Measurements from ENCODE around the gene PUS1.

The PUS1 gene

GRCh38 chr12:131918311-131919050 lies 10.6 kb upstream of the PUS1 start:
- Histone ChIP-seq H2BK120ac (ENCODE audit: low read depth, low read length) (no peak overlapping the region), H2AFZ (ENCODE audit: low read depth, low read length) (no peak overlapping the region), H3K23ac (ENCODE audit: low read length in 2 of 2) (no peak overlapping the region), H3K27ac (ENCODE audit: low read length, poor library complexity, severe bottlenecking) (no peak overlapping the region), H2BK15ac (ENCODE audit: low read depth, poor library complexity, severe bottlenecking) (no peak overlapping the region), H2AK5ac (ENCODE audit: low read length, severe bottlenecking) (no peak overlapping the region), H3K9me3 (ENCODE audit: control insufficient read depth, low read length) (no peaks in the 10 kb centered on the region), H3K79me1 (replicated peaks; ENCODE audit: low read length, poor library complexity, severe bottlenecking) (peaks cover 18% of the 10 kb centered on the region), H3K4me3 (ENCODE audit: insufficient read depth in 1 of 2, low read depth in 1 of 2, low read length in 2 of 2) (no peak overlapping the region), H4K91ac (ENCODE audit: low read length) (no peak overlapping the region), H3K9ac (ENCODE audit: low read length) (no peak overlapping the region), H3K27me3 (ENCODE audit: control insufficient read depth in 1 of 2, insufficient read depth in 1 of 2, low read length in 2 of 2) (no peaks in the 10 kb centered on the region), H3K4me2 (ENCODE audit: low read length, poor library complexity, severe bottlenecking) (no peak overlapping the region), H3K4ac (ENCODE audit: low read depth in 1 of 2, low read length in 2 of 2) (no peak overlapping the region), H3K36me3 (ENCODE audit: control insufficient read depth in 1 of 2, insufficient read depth in 2 of 2, low read depth in 1 of 2, low read length in 2 of 2) (peaks cover 69 to 99% of the 10 kb centered on the region in 2 experiments), H2BK5ac (ENCODE audit: low read depth, low read length, poor library complexity, severe bottlenecking) (no peak overlapping the region), H4K8ac (ENCODE audit: low read length) (no peak overlapping the region), H2BK12ac (ENCODE audit: low read length in 2 of 2) (no peak overlapping the region), H3K14ac (ENCODE audit: low read length in 2 of 2) (no peak overlapping the region), H3K4me1 (ENCODE audit: control insufficient read depth, insufficient read depth, low read depth, low read length) (no peaks in the 10 kb centered on the region), H3K18ac (ENCODE audit: low read depth in 1 of 2, low read length in 2 of 2) (no peak overlapping the region)
- no peak for DNase-seq
- 94% methylated on average over 15 of the region's 20 CpGs for whole genome bisulfite sequencing

GRCh38 chr12:131919051-131919347 lies 10.1 kb upstream of the PUS1 start:
- H2BK12ac ChIP-seq (ENCODE audit: low read length in 2 of 2) = no peak overlapping the region
- H3K4me1 ChIP-seq (ENCODE audit: control insufficient read depth, insufficient read depth, low read depth, low read length) = no peaks in the 10 kb centered on the region
- H2AK5ac ChIP-seq (ENCODE audit: low read length, severe bottlenecking) = no peak overlapping the region
- H3K14ac ChIP-seq (ENCODE audit: low read length in 2 of 2) = no peak overlapping the region
- no peak for DNase-seq
- H3K9me3 ChIP-seq (ENCODE audit: control insufficient read depth, low read length) = no peaks in the 10 kb centered on the region
- no peak overlapping the region for H3K4me2 ChIP-seq (ENCODE audit: low read length, poor library complexity, severe bottlenecking)
- H4K8ac ChIP-seq (ENCODE audit: low read length) = no peak overlapping the region
- no peak overlapping the region for H3K18ac ChIP-seq (ENCODE audit: low read depth in 1 of 2, low read length in 2 of 2)
- peaks cover 13% of the 10 kb centered on the region for H3K79me1 ChIP-seq (replicated peaks; ENCODE audit: low read length, poor library complexity, severe bottlenecking)
- H3K27me3 ChIP-seq (ENCODE audit: control insufficient read depth in 1 of 2, insufficient read depth in 1 of 2, low read length in 2 of 2) = no peaks in the 10 kb centered on the region
- no peak overlapping the region for H3K23ac ChIP-seq (ENCODE audit: low read length in 2 of 2)
- H2BK15ac ChIP-seq (ENCODE audit: low read depth, poor library complexity, severe bottlenecking) = no peak overlapping the region
- H3K4me3 ChIP-seq (ENCODE audit: insufficient read depth in 1 of 2, low read depth in 1 of 2, low read length in 2 of 2) = no peak overlapping the region
- H2AFZ ChIP-seq (ENCODE audit: low read depth, low read length) = no peak overlapping the region
- peaks cover 65 to 94% of the 10 kb centered on the region in 2 experiments for H3K36me3 ChIP-seq (ENCODE audit: control insufficient read depth in 1 of 2, insufficient read depth in 2 of 2, low read depth in 1 of 2, low read length in 2 of 2)
- 97% methylated on average over 19 of the region's 19 CpGs for WGBS
- H3K27ac ChIP-seq (ENCODE audit: low read length, poor library complexity, severe bottlenecking) = no peak overlapping the region
- no peak overlapping the region for H4K91ac ChIP-seq (ENCODE audit: low read length)
- H3K4ac ChIP-seq (ENCODE audit: low read depth in 1 of 2, low read length in 2 of 2) = no peak overlapping the region
- H2BK120ac ChIP-seq (ENCODE audit: low read depth, low read length) = no peak overlapping the region
- H3K9ac ChIP-seq (ENCODE audit: low read length) = no peak overlapping the region
- H2BK5ac ChIP-seq (ENCODE audit: low read depth, low read length, poor library complexity, severe bottlenecking) = no peak overlapping the region

- H3K27ac ChIP-seq (ENCODE audit: low read length, poor library complexity, severe bottlenecking) = no peak overlapping the region
- DNase-seq = no peak
- H2BK5ac ChIP-seq (ENCODE audit: low read depth, low read length, poor library complexity, severe bottlenecking) = no peak overlapping the region
- no peak overlapping the region for H3K4ac ChIP-seq (ENCODE audit: low read depth in 1 of 2, low read length in 2 of 2)
- no peak overlapping the region for H3K9ac ChIP-seq (ENCODE audit: low read length)
- peaks cover 9% of the 10 kb centered on the region for H3K79me1 ChIP-seq (replicated peaks; ENCODE audit: low read length, poor library complexity, severe bottlenecking)
- no peak overlapping the region for H3K23ac ChIP-seq (ENCODE audit: low read length in 2 of 2)
- peaks cover 1% of the 10 kb centered on the region for H3K4me1 ChIP-seq (ENCODE audit: control insufficient read depth, insufficient read depth, low read depth, low read length)
- no peak overlapping the region for H3K18ac ChIP-seq (ENCODE audit: low read depth in 1 of 2, low read length in 2 of 2)
- H3K9me3 ChIP-seq (ENCODE audit: control insufficient read depth, low read length) = no peaks in the 10 kb centered on the region
- H2BK15ac ChIP-seq (ENCODE audit: low read depth, poor library complexity, severe bottlenecking) = no peak overlapping the region
- no peak overlapping the region for H3K4me2 ChIP-seq (ENCODE audit: low read length, poor library complexity, severe bottlenecking)
- no peak overlapping the region for H2BK120ac ChIP-seq (ENCODE audit: low read depth, low read length)
- no peak overlapping the region for H4K91ac ChIP-seq (ENCODE audit: low read length)
- no peaks in the 10 kb centered on the region for H3K27me3 ChIP-seq (ENCODE audit: control insufficient read depth in 1 of 2, insufficient read depth in 1 of 2, low read length in 2 of 2)
- no peak overlapping the region for H2AFZ ChIP-seq (ENCODE audit: low read depth, low read length)
- 96% methylated on average over 37 of the region's 37 CpGs for WGBS
- H3K36me3 ChIP-seq (ENCODE audit: control insufficient read depth in 1 of 2, insufficient read depth in 2 of 2, low read depth in 1 of 2, low read length in 2 of 2) = peaks cover 60 to 88% of the 10 kb centered on the region in 2 experiments
- no peak overlapping the region for H2BK12ac ChIP-seq (ENCODE audit: low read length in 2 of 2)
- H4K8ac ChIP-seq (ENCODE audit: low read length) = no peak overlapping the region
- no peak overlapping the region for H3K4me3 ChIP-seq (ENCODE audit: insufficient read depth in 1 of 2, low read depth in 1 of 2, low read length in 2 of 2)
- H2AK5ac ChIP-seq (ENCODE audit: low read length, severe bottlenecking) = no peak overlapping the region
- H3K14ac ChIP-seq (ENCODE audit: low read length in 2 of 2) = no peak overlapping the region
These were observed 9.5 kb upstream of the PUS1 start for GRCh38 chr12:131919366-131920156.

- Histone ChIP-seq H3K36me3 (ENCODE audit: control insufficient read depth in 1 of 2, insufficient read depth in 2 of 2, low read depth in 1 of 2, low read length in 2 of 2) (peaks cover 54 to 83% of the 10 kb centered on the region in 2 experiments), H3K4me1 (ENCODE audit: control insufficient read depth, insufficient read depth, low read depth, low read length) (peaks cover 2% of the 10 kb centered on the region), H4K91ac (ENCODE audit: low read length) (no peak overlapping the region), H2AFZ (ENCODE audit: low read depth, low read length) (no peak overlapping the region), H3K79me1 (replicated peaks; ENCODE audit: low read length, poor library complexity, severe bottlenecking) (peaks cover 7% of the 10 kb centered on the region), H4K8ac (ENCODE audit: low read length) (no peak overlapping the region), H3K18ac (ENCODE audit: low read depth in 1 of 2, low read length in 2 of 2) (no peak overlapping the region), H2AK5ac (ENCODE audit: low read length, severe bottlenecking) (no peak overlapping the region), H3K27ac (ENCODE audit: low read length, poor library complexity, severe bottlenecking) (no peak overlapping the region), H2BK15ac (ENCODE audit: low read depth, poor library complexity, severe bottlenecking) (no peak overlapping the region), H2BK12ac (ENCODE audit: low read length in 2 of 2) (no peak overlapping the region), H2BK5ac (ENCODE audit: low read depth, low read length, poor library complexity, severe bottlenecking) (no peak overlapping the region), H3K14ac (ENCODE audit: low read length in 2 of 2) (no peak overlapping the region), H2BK120ac (ENCODE audit: low read depth, low read length) (no peak overlapping the region), H3K23ac (ENCODE audit: low read length in 2 of 2) (no peak overlapping the region), H3K9ac (ENCODE audit: low read length) (no peak overlapping the region), H3K4me2 (ENCODE audit: low read length, poor library complexity, severe bottlenecking) (no peak overlapping the region), H3K27me3 (ENCODE audit: control insufficient read depth in 1 of 2, insufficient read depth in 1 of 2, low read length in 2 of 2) (no peaks in the 10 kb centered on the region), H3K4me3 (ENCODE audit: insufficient read depth in 1 of 2, low read depth in 1 of 2, low read length in 2 of 2) (no peak overlapping the region), H3K9me3 (ENCODE audit: control insufficient read depth, low read length) (no peaks in the 10 kb centered on the region), H3K4ac (ENCODE audit: low read depth in 1 of 2, low read length in 2 of 2) (no peak overlapping the region)
- no peak for DNase-seq
- 98% methylated on average over 14 of the region's 14 CpGs for WGBS
These were observed 8.9 kb upstream of the PUS1 start for GRCh38 chr12:131920157-131920508.

All from mesenchymal stem cell (in vitro differentiated cells and primary cell).